ENCODE data around the gene ERICH4.
"Not testable (repeated sequence)": the region's sequence is repeated elsewhere in the genome, so short reads cannot be mapped to it uniquely, and the experiment has no call there.

ERICH4 gene

GRCh38 chr19:41435936-41436673, 6.9 kb upstream of the ERICH4 start:
- DNase-seq, result no peak

GRCh38 chr19:41436674-41436951, 6.3 kb upstream of the ERICH4 start:
- DNase-seq, result no peak

DNA sequence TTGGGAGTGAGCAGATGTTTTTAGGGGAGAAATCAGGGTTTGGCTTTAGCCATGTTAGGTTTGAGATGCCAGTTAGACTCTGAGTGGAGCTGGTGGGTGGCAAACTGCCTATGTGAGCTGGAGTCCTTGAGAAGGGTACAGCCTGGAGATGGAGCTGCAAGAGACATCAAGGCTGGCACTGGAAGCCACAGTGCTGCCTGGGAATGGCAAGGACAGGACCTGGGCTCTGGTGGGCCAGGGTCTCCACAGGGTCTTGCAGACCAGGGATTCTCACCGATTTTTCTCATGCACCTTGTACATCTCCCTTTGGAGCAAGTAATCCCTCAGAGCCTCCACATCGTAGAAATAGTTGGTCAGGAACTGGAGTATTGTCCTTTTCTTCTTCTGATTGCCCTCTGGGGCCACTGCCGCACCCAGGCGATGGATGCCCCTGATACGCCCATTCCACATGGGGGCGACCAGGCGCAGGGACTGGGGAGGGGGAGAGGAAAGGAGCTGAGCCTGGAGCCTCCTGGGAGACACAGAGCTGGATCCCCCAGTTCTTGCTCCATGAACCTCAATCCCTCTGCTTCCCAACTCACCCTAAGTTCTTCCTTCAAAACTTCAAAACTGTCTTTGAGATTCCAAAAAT, 4.9 kb upstream of the ERICH4 start:
- no peak for DNase-seq

DNA sequence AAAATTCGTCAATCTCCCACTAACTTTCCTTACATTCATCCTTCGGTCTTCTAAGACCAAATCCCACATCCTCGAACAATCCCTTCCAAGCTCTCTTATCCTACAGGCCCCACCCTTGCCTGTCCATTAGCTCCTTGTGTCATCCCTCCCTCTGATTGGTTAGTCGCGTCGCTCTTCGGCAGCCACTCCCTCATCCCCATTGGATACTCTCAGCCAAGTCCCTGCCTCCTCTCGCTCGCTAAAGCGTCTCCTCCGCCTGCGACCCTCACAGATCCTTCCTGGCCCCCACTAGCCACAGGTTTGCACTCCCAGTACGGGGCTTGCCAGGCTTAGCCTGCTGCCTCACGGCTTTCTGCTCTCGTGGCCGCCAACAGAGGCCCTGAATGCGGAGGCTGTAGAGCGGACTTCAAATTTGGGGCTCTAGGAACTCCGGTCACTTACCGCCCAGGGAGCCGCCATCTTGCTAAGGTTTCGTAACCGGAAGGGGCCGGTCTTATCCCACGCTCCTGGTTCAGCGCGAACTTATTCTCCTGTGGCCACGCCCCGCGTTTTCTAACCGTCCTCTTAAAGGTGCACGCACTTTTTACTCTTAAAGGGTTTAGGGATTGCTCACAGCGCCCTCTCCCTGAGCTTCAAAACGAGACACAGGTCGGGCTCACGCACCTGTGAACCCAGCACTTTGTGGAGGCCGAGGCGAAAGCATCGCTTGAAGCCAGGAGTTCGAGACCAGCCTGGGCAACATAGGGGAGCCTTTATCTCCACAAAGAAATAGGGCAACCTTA, 3.3 kb upstream of the ERICH4 start, which contains the start of gene DMAC2:
Gene DMAC2 (minus strand): TSS at position 472 of the 782 bp plus-strand sequence. CDS start 13 bp downstream, at position 459.
- DNase-seq, result peak; percentile 98

DNA sequence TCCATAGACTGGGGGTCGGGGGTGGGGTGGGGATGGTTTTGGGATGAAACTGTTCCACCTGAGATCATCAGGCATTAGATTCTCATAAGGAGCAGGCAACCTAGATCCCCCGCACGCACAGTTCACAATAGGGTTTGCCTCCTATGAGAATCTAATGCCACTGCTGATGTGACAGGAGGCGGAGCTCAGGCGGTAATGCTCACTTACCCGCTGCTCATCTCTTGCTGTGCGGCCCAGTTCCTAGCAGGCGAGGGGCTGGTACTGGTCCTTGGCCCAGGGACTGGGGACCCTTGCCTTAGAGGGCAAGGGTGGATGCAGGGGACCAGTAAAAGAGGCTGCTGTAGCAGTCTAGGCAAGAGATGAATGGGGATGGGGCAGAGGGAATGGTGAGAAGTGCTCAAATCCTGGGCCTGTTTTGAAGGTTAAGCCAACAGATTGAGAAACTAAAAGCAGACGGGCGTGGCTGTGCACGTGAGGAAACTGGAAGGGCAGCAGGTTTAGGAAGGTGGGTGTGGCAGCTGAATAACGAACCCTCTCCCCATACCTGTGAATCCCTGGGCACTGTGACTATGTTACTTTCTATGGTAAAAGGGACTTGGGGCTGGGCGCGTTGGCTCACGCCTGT, 1.5 kb upstream of the ERICH4 start:
- no peak for DNase-seq

DNA sequence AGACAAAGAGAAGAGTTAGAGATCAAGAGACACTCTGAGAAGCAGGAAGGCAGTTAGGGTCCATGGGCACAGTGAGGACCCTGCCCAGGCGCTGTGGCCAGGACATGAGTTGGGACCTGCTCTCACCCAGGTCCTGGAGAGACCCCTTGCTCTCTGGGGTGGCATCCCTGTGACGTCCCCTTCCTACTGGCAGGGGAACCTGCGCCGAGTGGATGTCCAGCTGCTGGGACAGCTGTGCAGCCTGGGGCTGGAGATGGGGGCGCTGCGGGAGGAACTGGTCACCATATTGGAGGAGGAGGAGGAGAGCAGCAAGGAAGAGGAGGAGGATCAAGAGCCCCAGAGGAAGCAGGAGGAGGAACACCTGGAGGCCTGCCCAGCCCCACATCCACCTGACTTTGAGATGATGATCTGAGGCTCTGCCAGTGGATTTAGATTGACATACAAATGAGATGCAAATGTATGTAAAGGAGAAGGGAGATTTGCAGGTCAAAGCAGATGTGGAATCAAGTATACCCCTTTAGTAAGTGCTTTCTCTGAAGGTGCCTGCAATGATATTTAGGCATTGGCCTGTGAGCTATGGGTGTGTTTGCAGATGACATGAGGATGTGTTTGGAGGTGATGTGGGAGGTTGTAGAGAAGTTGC, 978 bp downstream of the ERICH4 start:
- no peak for DNase-seq

DNA sequence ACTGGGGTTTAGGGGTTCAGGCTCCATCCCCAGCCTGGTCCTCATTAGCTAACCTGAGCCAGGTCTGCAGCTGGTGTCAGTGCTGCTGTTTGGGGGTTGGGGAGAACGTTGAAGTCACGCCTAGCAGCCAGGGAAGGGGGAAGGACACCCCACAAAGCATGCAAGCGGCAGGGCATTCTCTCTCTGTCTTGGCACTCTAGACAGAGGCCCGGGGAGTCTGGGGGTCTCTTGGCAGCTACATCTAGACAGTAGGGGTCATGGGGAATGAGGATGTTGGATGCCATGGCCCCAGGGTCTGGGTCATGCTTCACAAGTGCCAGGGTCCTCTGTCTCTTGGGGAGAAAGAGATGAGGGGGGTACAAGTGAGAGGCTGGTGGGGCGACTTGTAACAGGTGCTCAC, 2.6 kb downstream of the ERICH4 start:
- no peak for DNase-seq

DNA sequence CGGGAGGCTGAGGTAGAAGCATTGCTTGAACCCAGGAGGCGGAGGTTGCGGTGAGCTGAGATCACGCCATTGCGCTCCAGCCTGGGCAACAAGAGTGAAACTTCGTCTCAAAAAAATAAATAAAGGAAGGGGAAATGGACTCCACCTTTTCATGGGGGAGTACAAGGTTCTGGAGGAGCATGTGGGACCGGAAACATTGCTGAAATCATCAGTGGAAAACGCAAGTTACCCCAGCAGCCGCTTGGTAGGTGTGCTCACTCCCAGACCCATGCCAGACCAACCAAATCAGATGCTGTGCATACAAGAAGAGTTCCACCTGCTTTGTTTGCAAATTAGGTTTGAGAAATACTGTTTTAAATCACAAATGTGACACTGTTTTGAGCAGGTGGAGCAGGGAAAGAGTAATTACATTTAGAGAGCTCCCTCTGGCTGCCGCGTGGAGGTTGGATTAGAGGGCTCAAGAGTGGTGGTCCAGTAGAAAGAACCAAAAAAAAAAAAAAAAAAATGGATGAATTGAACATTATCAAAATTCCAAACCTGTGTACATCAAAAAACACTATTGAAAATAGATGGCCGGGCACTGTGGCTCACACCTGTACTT, 4.9 kb downstream of the ERICH4 start:
- DNase-seq, result no peak

- peak; percentile 54 for DNase-seq
Observed at GRCh38 chr19:41449079-41449864, 6.3 kb downstream of the ERICH4 start.

GRCh38 chr19:41449865-41450178, 6.9 kb downstream of the ERICH4 start:
- DNase-seq, result no peak

GRCh38 chr19:41452584-41453275, 9.8 kb downstream of the ERICH4 start:
- DNase-seq, result no peak

GRCh38 chr19:41455936-41456335, 13.0 kb downstream of the ERICH4 start:
- no peak for DNase-seq

GRCh38 chr19:41456342-41456918, 13.5 kb downstream of the ERICH4 start:
- peak; percentile 39 for DNase-seq

- no peak for DNase-seq
Observed at GRCh38 chr19:41457241-41457640, 14.3 kb downstream of the ERICH4 start.

- no peak for DNase-seq
Observed at GRCh38 chr19:41462497-41462896, 19.5 kb downstream of the ERICH4 start.

GRCh38 chr19:41463257-41464256, 20.6 kb downstream of the ERICH4 start:
- not testable (repeated sequence) for DNase-seq

GRCh38 chr19:41476583-41476982, 33.6 kb downstream of the ERICH4 start:
- DNase-seq, result no peak

DNA sequence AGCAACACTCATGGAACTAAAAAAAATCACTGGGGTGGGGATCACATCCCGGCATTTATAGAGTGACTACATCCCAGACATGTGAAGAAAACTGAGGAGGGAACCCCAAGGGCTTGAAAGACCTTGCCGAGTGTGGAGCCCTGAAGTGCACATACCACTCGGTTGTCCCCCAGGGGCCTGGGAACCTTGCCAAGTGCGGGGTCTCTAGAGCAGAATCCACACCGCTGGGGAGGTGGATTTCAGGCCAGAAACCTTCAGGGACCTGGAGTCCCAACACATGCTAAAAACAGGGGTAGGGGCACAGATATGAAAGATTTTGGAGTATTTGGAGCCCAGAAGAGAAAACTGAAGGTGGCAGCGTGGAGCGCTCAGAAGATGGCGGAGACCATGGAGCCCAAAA, 35.2 kb downstream of the ERICH4 start:
- DNase-seq, result no peak

Data from fibroblast of skin of right biceps (primary cell).